Dedifferentiated amniotic fluid mesenchymal stem cell (primary cell): ENCODE data around the gene VPS18.

Experiments
- DNase-seq: peaks from one replicate; pipeline ENCODE4 v3.0.0-alpha.2; 2016; ENCODE audit errors: extremely low spot score

Gene VPS18

GRCh38 chr15:40922608-40923005 is 28.4 kb downstream of the VPS18 start:
- no peak for DNase-seq

- DNase-seq: no peak
Observed at GRCh38 chr15:40923551-40923950, 29.3 kb downstream of the VPS18 start.

GRCh38 chr15:40925495-40925862 is 31.2 kb downstream of the VPS18 start:
- no peak for DNase-seq

- no peak for DNase-seq
Observed at GRCh38 chr15:40925863-40926658, 31.8 kb downstream of the VPS18 start.

- no peak for DNase-seq
Observed at GRCh38 chr15:40926659-40927494, 32.6 kb downstream of the VPS18 start.

- DNase-seq: no peak
Observed at GRCh38 chr15:40927495-40927872, 33.2 kb downstream of the VPS18 start.

- DNase-seq: no peak
Observed at GRCh38 chr15:40927873-40928806, 33.9 kb downstream of the VPS18 start.

- DNase-seq: no peak
Observed at GRCh38 chr15:40928821-40929659, 34.8 kb downstream of the VPS18 start, which contains the start of gene DLL4. Gene DLL4 (plus strand): TSS chr15:40929340. CDS start chr15:40929669, 329 bp downstream.

GRCh38 chr15:40929660-40930429 is 35.6 kb downstream of the VPS18 start:
- DNase-seq: peak; percentile 33

- DNase-seq: no peak
Observed at GRCh38 chr15:40930430-40931299, 36.4 kb downstream of the VPS18 start.

GRCh38 chr15:40931300-40932142 is 37.3 kb downstream of the VPS18 start:
- no peak for DNase-seq

- no peak for DNase-seq
Observed at GRCh38 chr15:40932156-40932555, 37.9 kb downstream of the VPS18 start.

GRCh38 chr15:40932649-40933516 is 38.6 kb downstream of the VPS18 start:
- DNase-seq: no peak

- no peak for DNase-seq
Observed at GRCh38 chr15:40933517-40933902, 39.3 kb downstream of the VPS18 start.

GRCh38 chr15:40934457-40934856 is 40.2 kb downstream of the VPS18 start:
- DNase-seq: no peak

GRCh38 chr15:40936234-40936708 is 42.0 kb downstream of the VPS18 start:
- DNase-seq: no peak
